GM18867 (cell line): ENCODE measurements around the gene STXBP2.

Experiments
- ATAC-seq: cut with Tn5 transposase; IDR thresholded peaks from one replicate; pipeline ENCODE4 v1.9.1; 2021; ENCODE audit warnings: mild to moderate bottlenecking, moderate library complexity; ENCODE audit not compliant: unreplicated experiment

STXBP2 gene

GRCh38 chr19:7636691-7637373, at the start of gene STXBP2:
TSS of gene STXBP2 (plus strand) at chr19:7637110. CDS start at chr19:7637150, 40 bp downstream.
- peak; percentile 65 for ATAC-seq

DNA sequence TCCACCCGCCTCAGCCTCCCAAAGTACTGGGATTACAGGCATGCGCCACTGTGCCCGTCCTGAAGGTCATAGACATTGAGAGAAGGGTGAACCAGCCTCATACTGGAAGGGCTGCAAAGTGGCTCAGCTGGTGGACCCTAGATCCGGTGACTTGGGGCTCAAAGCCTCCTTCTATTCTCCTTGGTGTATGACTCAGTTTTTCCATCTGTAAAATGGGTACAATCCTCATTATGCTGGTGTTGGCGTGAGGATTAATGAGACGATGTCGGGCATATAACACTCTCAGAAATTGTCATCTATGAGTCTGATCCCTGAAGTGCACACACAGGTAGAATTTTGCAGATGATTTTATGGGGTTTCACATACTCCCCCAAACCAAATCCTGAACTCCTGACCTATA, 47.1 kb upstream of the STXBP2 start:
- ATAC-seq, result no peak

DNA sequence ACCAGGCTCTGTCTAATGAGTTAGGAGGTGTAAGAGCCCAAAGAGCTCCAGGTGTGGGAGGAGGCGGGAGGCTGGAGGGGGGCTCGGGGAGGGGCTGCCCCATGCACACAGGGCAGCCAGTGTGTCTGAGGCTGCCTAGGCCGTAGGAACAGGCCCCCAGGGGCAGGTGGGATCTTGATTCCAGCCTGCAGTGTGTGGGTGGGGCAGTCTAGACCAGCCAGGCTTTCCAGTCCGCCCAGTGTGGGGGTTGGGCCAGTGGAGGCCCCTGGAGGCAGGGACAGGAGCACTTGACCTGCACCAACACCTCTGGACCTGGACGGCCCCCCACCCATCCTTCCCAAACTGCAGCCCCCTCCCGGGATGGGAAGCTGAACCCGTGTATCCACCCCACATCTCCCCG, 46.7 kb upstream of the STXBP2 start:
- ATAC-seq, result no peak

DNA sequence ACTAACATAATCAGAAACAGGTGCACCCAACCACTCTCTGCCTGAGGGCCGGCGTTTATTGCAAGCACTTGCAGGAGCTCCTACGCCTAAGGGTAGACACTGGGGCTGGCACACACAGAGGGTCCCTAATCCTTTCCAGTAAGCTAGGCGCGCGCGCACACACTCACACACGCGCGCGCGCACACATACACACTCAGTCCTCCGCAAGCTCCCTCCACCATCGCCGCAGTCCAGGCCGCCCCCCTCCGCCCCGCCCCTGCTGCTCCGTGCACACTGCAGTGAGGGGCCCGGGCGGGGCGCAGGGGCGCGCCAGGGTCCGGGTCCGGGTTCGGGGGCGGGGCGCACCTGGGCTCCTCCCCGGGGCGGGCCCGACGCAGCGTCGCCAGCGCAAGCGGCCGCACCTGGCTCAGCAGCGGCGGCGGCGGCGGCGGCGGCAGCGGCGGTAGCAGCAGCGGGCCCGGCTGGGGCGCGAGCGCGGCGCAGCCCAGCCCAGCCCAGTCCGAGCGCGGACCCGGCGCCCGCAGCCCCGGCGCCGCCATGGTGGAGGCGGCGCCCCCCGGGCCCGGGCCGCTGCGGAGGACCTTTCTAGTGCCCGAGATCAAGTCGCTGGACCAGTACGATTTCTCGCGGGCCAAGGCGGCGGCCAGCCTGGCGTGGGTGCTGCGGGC, 41.3 kb upstream of the STXBP2 start, which contains the start of gene CAMSAP3:
CAMSAP3 (plus strand) TSS at position 398 of the 668 bp plus-strand sequence; CDS start at position 538, 140 bp downstream.
- no peak for ATAC-seq

DNA sequence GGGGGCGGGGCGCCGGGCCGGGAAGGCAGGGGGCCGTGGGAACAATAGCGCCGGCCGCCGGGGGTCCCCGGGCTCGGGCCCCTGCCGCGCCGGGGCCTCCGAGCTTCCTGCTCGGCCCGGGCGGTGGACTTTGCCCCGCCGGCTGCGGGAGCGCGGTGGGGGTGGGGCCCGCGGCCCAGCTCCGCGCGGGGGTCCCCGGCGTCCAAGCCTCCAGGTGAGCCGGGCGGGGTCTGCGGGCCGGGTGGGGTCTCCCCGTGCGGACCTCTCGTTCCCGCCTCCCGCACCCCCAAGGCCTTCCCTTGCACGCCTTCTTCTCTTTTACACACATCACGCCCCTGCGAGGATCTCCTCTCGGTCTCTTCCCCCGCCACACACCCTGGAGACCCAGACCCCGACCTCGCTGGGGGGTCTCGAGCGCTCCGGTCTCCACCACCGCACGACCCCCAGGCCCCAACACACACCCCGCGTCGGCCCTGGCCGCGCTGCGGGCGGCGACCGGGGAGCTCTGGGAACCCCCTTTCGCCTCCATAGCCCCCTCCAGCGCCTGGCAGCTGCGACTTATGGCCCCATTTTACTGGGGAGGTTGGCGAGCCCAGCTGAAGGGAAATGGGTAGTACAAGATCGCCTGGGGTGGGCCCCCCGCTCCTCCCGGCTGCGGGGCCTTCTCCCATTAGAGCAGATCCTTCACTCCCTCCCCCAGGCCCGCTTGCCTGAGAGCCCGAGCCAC, 40.5 kb upstream of the STXBP2 start:
- no peak for ATAC-seq

DNA sequence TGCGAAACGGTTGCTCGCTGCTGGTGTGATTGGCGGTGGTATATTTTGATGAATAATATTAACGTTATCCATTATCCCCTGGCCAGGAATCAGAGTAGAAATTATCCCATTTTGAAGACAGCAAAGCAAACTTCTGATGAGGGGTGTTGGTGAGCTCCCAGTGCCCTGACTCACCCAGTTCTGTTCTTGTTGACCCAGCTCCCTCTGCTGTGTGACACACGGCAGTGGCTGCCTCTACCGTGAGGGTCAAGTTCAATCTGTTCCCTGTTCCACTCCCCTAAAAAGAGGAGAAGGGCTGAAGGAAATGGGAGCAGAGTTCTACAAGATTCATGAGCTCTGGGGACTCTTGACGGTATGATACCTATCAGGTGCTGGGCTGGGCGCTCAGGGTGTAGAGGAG, 39.2 kb upstream of the STXBP2 start:
- no peak for ATAC-seq

DNA sequence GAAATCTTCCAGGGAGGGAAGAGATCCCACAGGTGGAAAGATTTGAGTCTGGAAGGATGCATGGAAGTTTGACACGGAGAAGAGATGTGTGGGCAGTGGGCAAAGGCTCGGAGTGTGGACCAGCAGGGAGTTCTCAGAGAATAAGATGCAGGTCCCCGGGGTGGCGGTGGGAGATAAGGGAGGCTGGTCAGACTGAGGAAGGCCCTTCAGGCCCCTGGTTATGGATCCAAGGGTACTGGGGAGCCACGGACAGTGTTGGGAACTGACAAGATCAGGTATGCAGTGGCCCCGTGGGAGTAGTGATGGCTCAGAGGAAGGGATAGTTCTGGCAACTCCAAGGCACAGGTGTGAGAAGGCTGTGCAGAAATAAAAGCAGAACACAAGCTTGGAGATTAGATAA, 38.7 kb upstream of the STXBP2 start:
- no peak for ATAC-seq

DNA sequence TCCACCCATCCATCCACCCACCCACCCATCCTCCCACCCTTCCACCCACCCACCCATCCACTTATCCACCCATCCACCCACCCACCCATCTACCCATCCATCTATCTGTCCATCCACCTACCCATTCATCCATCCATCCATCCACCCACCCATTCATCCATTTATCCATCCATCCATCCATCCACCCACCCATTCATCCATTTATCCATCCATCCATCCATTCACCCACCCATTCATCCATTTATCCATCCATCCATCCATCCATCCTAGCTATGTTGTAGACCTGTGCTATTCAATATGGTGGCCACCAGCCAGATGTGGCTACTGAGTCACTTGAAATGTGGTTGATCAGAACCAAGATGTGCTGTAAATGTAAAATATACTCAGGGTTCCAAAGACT, 36.2 kb upstream of the STXBP2 start:
- ATAC-seq, result no peak

- no peak for ATAC-seq
Observed at GRCh38 chr19:7602240-7602934, 34.5 kb upstream of the STXBP2 start.

DNA sequence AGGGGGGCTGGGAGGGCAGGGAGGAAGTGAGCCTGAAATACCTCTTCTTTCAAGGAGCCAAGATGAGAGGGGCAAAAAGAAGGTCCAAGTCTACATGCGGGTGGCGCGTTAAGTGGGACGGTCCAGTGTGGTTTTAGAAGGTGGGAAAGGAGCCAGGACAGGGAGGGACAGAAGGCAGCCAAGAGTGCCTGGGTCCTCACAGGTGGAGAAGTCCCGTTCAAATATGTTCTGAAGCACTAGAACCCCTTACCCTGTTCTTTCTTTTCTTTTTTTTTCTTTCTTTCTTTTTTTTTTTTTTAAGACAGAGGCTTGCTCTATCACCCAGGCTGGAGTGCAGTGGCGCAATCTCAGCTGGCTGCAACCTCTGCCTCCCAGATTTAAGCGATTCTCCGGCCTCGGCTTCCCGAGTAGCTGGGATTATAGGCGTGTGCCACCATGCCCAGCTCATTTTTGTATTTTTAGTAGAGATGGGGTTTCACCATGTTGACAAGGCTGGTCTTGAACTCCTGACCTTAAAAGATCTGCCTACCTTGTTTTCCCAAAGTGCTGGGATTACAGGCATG, 33.9 kb upstream of the STXBP2 start:
- no peak for ATAC-seq

DNA sequence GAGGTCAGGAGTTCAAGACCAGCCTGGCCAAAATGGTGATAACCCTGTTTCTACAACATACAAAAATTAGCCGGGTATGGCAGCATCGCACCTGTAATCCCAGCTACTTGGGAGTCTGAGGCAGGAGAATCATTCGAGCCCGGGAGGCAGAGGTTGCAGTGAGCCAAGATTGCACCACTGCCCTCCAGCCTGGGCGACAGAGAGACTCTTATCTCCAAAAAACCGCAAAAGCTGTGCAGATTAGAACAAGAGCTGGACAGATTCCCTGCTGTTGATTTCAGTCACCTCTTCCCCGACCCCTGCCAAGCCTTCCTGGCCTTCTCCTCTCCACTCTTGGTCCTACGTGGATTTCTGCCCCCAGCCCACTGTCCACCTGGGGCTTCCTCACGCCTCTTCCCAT, 33.0 kb upstream of the STXBP2 start:
- ATAC-seq, result no peak

GRCh38 chr19:7605490-7606222, 31.3 kb upstream of the STXBP2 start:
- ATAC-seq, result no peak

- ATAC-seq, result no peak
Observed at GRCh38 chr19:7606289-7606688, 30.6 kb upstream of the STXBP2 start.

GRCh38 chr19:7607212-7607873, 29.6 kb upstream of the STXBP2 start:
- no peak for ATAC-seq

- ATAC-seq, result no peak
Observed at GRCh38 chr19:7607874-7608560, 28.9 kb upstream of the STXBP2 start.

- ATAC-seq, result no peak
Observed at GRCh38 chr19:7610491-7611240, 26.2 kb upstream of the STXBP2 start.

- no peak for ATAC-seq
Observed at GRCh38 chr19:7611541-7612279, 25.2 kb upstream of the STXBP2 start.
